ELF-1 (cell line): ENCODE measurements around the gene DCPS.
"Not testable (repeated sequence)": the region's sequence is repeated elsewhere in the genome, so short reads cannot be mapped to it uniquely, and the experiment has no call there.

Source experiments
- DNase-seq: peaks from one replicate; pipeline ENCODE4 v3.0.0-alpha.2; 2016; ENCODE audit warnings: low read depth, low spot score

Gene DCPS

GRCh38 chr11:126344141-126345080, 40.6 kb downstream of the DCPS start:
- no peak for DNase-seq

GRCh38 chr11:126345283-126345682, 41.4 kb downstream of the DCPS start:
- DNase-seq = peak; percentile 24

- peak; percentile 66 for DNase-seq
These were observed 42.1 kb downstream of the DCPS start for GRCh38 chr11:126345759-126346585.

- DNase-seq = no peak
These were observed 42.7 kb downstream of the DCPS start for GRCh38 chr11:126346586-126346940.

GRCh38 chr11:126346946-126347345, 43.1 kb downstream of the DCPS start:
- DNase-seq = not testable (repeated sequence)

GRCh38 chr11:126347751-126348668, 44.1 kb downstream of the DCPS start:
- no peak for DNase-seq

GRCh38 chr11:126348806-126349582, 45.1 kb downstream of the DCPS start:
- no peak for DNase-seq

GRCh38 chr11:126350836-126351235, 47.0 kb downstream of the DCPS start:
- DNase-seq = no peak

GRCh38 chr11:126352163-126352562, 48.3 kb downstream of the DCPS start:
- no peak for DNase-seq

- DNase-seq = peak; percentile 52
These were observed 49.3 kb downstream of the DCPS start for GRCh38 chr11:126352934-126353801.

- peak; percentile 40 for DNase-seq
These were observed 50.9 kb downstream of the DCPS start for GRCh38 chr11:126354631-126355323.

GRCh38 chr11:126355324-126355925, 51.6 kb downstream of the DCPS start, which contains the start of gene ST3GAL4:
Gene ST3GAL4 (plus strand): TSS chr11:126355686. CDS start chr11:126406156, 50,470 bp downstream.
- DNase-seq = peak; percentile 50

- peak; percentile 38 for DNase-seq
These were observed 52.4 kb downstream of the DCPS start for GRCh38 chr11:126355926-126356897.

GRCh38 chr11:126357055-126357962, 53.4 kb downstream of the DCPS start:
- no peak for DNase-seq

- no peak for DNase-seq
These were observed 54.3 kb downstream of the DCPS start for GRCh38 chr11:126357969-126358762.
